ENCODE data around the gene MAFB. TPM values are rescaled to one million over a fixed set of nuclear protein-coding genes. Genes with fewer than 3 reads are reported as not detected.

MAFB gene
- total and polyA plus RNA-seq, 9 of the 15 experiments (the other 6 are each of a cell fraction or from before 2014, with no cell fraction given), result 0.04 TPM; not detected in 8

- no peak for TF ChIP-seq RERE (CRISPR knock-in tag; IDR thresholded peaks at IDR 0.05; ENCODE audit: borderline replicate concordance)
- TF ChIP-seq CEBPG (CRISPR knock-in tag; IDR thresholded peaks at IDR 0.05), result no peak
- no peak for TF ChIP-seq CEBPG (tag; conservative IDR thresholded peaks at IDR 0.05 in 1 of 2, IDR thresholded peaks at IDR 0.05 in 1 of 2)
These were observed 25.1 kb upstream of the MAFB start (continued) for GRCh38 chr20:40714109-40714508.

DNA sequence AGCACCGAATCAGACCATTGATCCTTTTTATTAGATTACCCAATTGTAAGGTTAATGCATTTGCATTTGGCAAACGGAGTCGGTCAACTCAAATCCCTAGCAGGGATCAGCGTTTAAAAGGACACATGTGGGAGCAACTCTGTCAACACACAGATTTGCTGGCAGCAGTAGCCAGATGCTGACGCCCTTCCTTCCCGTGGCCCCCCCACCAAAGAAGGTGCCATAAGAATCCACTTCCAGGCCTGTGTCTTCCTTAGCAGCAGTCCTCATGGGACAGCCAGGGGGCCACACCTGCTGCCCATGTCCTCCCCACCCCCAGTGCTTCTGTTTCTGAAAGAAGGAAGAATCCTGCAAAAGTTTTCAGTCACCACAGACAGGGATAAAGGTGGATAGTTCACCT, 24.5 kb upstream of the MAFB start:
- WGBS (ENCODE audit: insufficient coverage, low coverage, missing lambda C conversion rate), result 2% methylated on average over 6 of the region's 6 CpGs
- no peak for DNase-seq (ENCODE audit: extremely low read depth in 1 of 4, low spot score in 3 of 4)
- Histone ChIP-seq H3K4me3 (no peak overlapping the region), H4K20me1 (replicated peaks; ENCODE audit: control insufficient read depth, insufficient read depth, low read length) (0 out of 2 replicates have a peak, but pooled peaks cover 2% of the 10 kb centered on the region), H2AFZ (ENCODE audit: low read depth, low read length) (no peak overlapping the region), H3K9me3 (replicated peaks; ENCODE audit: control insufficient read depth, insufficient read depth, low read depth, low read length) (no peaks in the 10 kb centered on the region), H3K36me3 (ENCODE audit: control insufficient read depth, insufficient read depth, low read length) (no peaks in the 10 kb centered on the region), H3K27ac (ENCODE audit: extremely low read depth, low read depth, low read length) (no peak overlapping the region), H3K9me1 (ENCODE audit: control insufficient read depth, insufficient read depth, low read length) (no peaks in the 10 kb centered on the region), H3K4me2 (ENCODE audit: insufficient read depth, low read length) (no peak overlapping the region), H3K27me3 (ENCODE audit: control insufficient read depth in 2 of 2, insufficient read depth in 2 of 2, low read length in 2 of 2) (peaks cover 30 to 48% of the 10 kb centered on the region in 2 experiments), H3K79me2 (ENCODE audit: control insufficient read depth, insufficient read depth, low read length) (no peaks in the 10 kb centered on the region), H3K4me1 (replicated peaks in 1 of 2; ENCODE audit: control insufficient read depth in 2 of 2, insufficient read depth in 2 of 2, low read length in 2 of 2) (no peaks in the 10 kb centered on the region), H3K9ac (ENCODE audit: insufficient read depth in 1 of 2, low read depth in 2 of 2, low read length in 2 of 2) (no peak overlapping the region)
- in situ Hi-C loops (cut with MboI), result no loop called here
- no TSS peak for BruUV-seq (replicated peaks)
- no peak for ATAC-seq
- CTCF ChIA-PET (ENCODE audit: low intra/inter-chr PET ratio), result no interaction called here
- intact Hi-C loops (cut with micrococcal nuclease), result no loop called here
- POLR2A ChIA-PET, result no interaction called here
- FAIRE-seq, result no peak
- TF ChIP-seq NCOA1 (IDR thresholded peaks at IDR 0.05; ENCODE audit: low read depth) (no peak), THRAP3 (IDR thresholded peaks at IDR 0.05; ENCODE audit: borderline replicate concordance) (no peak), IRF2 (CRISPR knock-in tag; IDR thresholded peaks at IDR 0.05) (no peak), STAT5A (IDR thresholded peaks at IDR 0.05; ENCODE audit: borderline replicate concordance, low read length) (no peak), ZNF778 (CRISPR knock-in tag; IDR thresholded peaks at IDR 0.05) (no peak), CREB3L1 (IDR thresholded peaks at IDR 0.05; ENCODE audit: borderline replicate concordance, low read depth) (no peak), SRSF9 (IDR thresholded peaks at IDR 0.05; ENCODE audit: borderline replicate concordance, low read depth, low read length) (no peak), CTCFL (IDR thresholded peaks at IDR 0.05; ENCODE audit: borderline replicate concordance, insufficient read depth, low read depth, low read length, poor library complexity, severe bottlenecking) (no peak), TCF3 (CRISPR knock-in tag; IDR thresholded peaks at IDR 0.05) (no peak), ZBED1 (IDR thresholded peaks at IDR 0.05) (no peak)
